Gastroesophageal sphincter (tissue), 4 donors: ENCODE results near the gene LYRM1. TPM values are rescaled to one million over a fixed set of nuclear protein-coding genes. Genes with fewer than 3 reads are reported as not detected.
A peak's percentile ranks its signal among the peaks of the same experiment; 100 is the strongest.

Experiments used
- ATAC-seq: fragments of 150-250 bp; one replicate; pipeline ENCODE4 v1.9.1; 2016; ENCODE audit warnings: mild to moderate bottlenecking, moderate library complexity
- H3K27ac ChIP-seq, 4 donors: fragments of 200-600 bp; sonication (generic) in 3 of 4; 1 replicate in 3 of 4; 2 replicates in 1 of 4; pipeline ENCODE4 v1.5.1; 2016 to 2019
- H3K27me3 ChIP-seq: fragments of 200-600 bp; sonication (generic); one replicate; pipeline ENCODE4 v1.5.1; 2019
- H3K36me3 ChIP-seq, 2 donors: fragments of 200-600 bp; sonication (generic); one replicate each; pipeline ENCODE4 v1.5.1; 2019; ENCODE audit warnings: control low read depth in 1 of 2
- H3K4me1 ChIP-seq, 3 donors: fragments of 200-600 bp; sonication (generic); 1 replicate in 2 of 3; 2 replicates in 1 of 3; pipeline ENCODE4 v1.5.1; 2016 to 2019; ENCODE audit warnings: control low read depth in 2 of 3
- H3K4me3 ChIP-seq, 2 donors: fragments of 200-600 bp; sonication (generic); one replicate each; pipeline ENCODE4 v1.5.1; 2019; ENCODE audit warnings: mild to moderate bottlenecking in 1 of 2, moderate library complexity in 1 of 2
- H3K9me3 ChIP-seq, 3 donors: fragments of 200-600 bp; sonication (generic); one replicate each; pipeline ENCODE4 v1.5.1; 2017 to 2019; ENCODE audit warnings: control low read depth in 2 of 3
- CTCF ChIP-seq, 4 experiments: fragments of 200-600 bp in 2 of 4; fragments of 450-650 bp in 2 of 4; sonication (generic) in 1 of 4; IDR thresholded peaks; one replicate each; pipeline ENCODE4 v1.5.1; 2017 to 2019; ENCODE audit warnings: antibody characterized with exemption in 4 of 4, mild to moderate bottlenecking in 2 of 4, moderate library complexity in 2 of 4
- EP300 ChIP-seq: sonication (generic); formaldehyde crosslinking; IDR thresholded peaks from one replicate; pipeline ENCODE4 v1.6.1; 2017; ENCODE audit warnings: antibody characterized with exemption, mild to moderate bottlenecking
- POLR2A ChIP-seq, 2 donors: fragments of 450-650 bp; IDR thresholded peaks; one replicate each; pipeline ENCODE4 v1.6.1; 2017; ENCODE audit warnings: antibody characterized with exemption in 2 of 2, mild to moderate bottlenecking in 2 of 2, moderate library complexity in 1 of 2
- POLR2AphosphoS5 ChIP-seq: sonication (generic); formaldehyde crosslinking; IDR thresholded peaks from one replicate; pipeline ENCODE4 v1.6.1; 2017; ENCODE audit warnings: antibody characterized with exemption
- WGBS, 2 donors: methylation state at CpG; one replicate each; pipeline ENCODE4 v1.1.5; 2018; ENCODE audit warnings: low coverage in 1 of 2; 5-methylcytosine and 5-hydroxymethylcytosine counted together
- total RNA-seq, 4 donors: library from RNA; depleted of rRNA; stranded (reverse); fragments of >200 nt; gene quantifications; one replicate each; pipeline ENCODE4 v1.1.0, GENCODE V29; 2016

LYRM1 gene
- total RNA-seq, 4 donors from 2014 or later, result 54.3 to 88.7 (median 58.7) TPM

DNA sequence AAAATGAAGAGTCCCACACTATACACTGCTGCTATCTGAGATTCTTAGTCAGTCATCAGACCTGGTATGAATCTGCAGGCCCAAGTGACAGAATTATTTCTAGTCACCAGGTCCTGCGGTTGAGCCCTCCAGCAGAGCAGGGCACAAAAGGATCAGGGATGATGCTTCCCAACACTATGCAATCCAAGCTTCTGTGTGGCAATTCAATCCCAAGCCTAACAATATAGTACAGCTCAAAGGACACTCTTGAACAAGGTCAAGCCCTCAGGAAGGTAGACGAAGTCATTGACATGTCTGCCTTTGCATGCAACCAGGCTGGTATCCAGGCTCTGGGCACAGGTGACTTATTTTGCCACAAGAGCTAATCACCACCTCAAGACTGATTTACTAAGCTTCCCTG is 6.2 kb upstream of the LYRM1 start:
- Histone ChIP-seq H3K9me3 (no peaks in the 10 kb centered on the region), H3K36me3 (peaks cover 0 to 50% of the 10 kb centered on the region in 2 donors), H3K27ac (no peak overlapping the region), H3K27me3 (no peaks in the 10 kb centered on the region), H3K4me3 (no peak overlapping the region), H3K4me1 (peaks cover 2 to 64% (median 28%) of the 10 kb centered on the region in 3 donors)
- ATAC-seq, result no peak
- WGBS, 2 donors, result 93 to 100% methylated on average over 1 to 2 of the region's 2 CpGs
- TF ChIP-seq EP300, result no peak
- TF ChIP-seq POLR2AphosphoS5, result no peak
- TF ChIP-seq POLR2A (IDR thresholded peaks at IDR 0.05), result no peak
- no peak for TF ChIP-seq CTCF (IDR thresholded peaks at IDR 0.05)

DNA sequence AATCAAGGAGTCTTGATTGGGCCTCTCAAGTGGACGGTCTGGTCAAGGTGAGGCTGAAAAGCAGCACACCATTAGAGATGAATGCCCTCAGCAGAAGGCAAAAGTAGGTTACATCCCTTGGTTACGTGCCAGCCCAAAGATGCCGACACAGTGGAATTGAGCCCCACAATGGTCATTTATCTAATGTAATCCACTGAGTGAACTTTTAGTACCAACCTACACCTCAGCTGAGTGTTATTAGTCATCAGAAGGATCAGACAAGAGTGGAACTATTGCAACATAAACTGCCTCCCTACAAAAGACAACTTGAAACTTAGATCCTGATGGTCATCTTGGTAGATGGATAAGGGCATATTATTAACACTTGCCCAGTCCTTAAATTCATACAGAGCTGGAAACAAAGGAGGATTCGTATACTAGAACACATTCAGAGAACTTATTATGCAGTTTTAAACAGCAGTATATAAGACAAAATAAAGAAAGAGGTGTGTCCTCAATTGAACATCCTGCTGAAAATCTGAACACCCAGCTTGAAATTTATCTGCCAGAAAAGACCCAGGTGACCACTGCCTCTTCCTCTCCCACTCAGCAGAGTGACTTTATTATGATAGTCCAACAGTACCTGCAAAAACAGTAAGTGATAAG is 3.2 kb upstream of the LYRM1 start:
- 85 to 87% methylated on average over 2 to 4 of the region's 4 CpGs for WGBS, 2 donors
- Histone ChIP-seq H3K27ac (peak overlapping the region in 3 of 4 donors; percentile 99), H3K9me3 (no peaks in the 10 kb centered on the region), H3K4me3 (no peak overlapping the region), H3K27me3 (no peaks in the 10 kb centered on the region), H3K4me1 (peaks cover 2 to 58% (median 28%) of the 10 kb centered on the region in 3 donors), H3K36me3 (peaks cover 0 to 47% of the 10 kb centered on the region in 2 donors)
- ATAC-seq, result no peak
- TF ChIP-seq CTCF (IDR thresholded peaks at IDR 0.05), result no peak
- TF ChIP-seq EP300, result no peak
- peak; percentile 40 for TF ChIP-seq POLR2AphosphoS5

GRCh38 chr16:20897922-20898321 is 2.6 kb upstream of the LYRM1 start:
- no peak for TF ChIP-seq POLR2A (IDR thresholded peaks at IDR 0.05)
- TF ChIP-seq POLR2AphosphoS5, result no peak
- TF ChIP-seq CTCF (IDR thresholded peaks at IDR 0.05), result no peak
- no peak for TF ChIP-seq EP300
- Histone ChIP-seq H3K4me3 (no peak overlapping the region), H3K4me1 (peaks cover 2 to 64% (median 31%) of the 10 kb centered on the region in 3 donors), H3K27ac (peak overlapping the region in 3 of 4 donors; percentile 99), H3K36me3 (peaks cover 0 to 42% of the 10 kb centered on the region in 2 donors), H3K9me3 (no peaks in the 10 kb centered on the region), H3K27me3 (no peaks in the 10 kb centered on the region)
- no peak for ATAC-seq
- 63 to 75% methylated on average over 3 of the region's 3 CpGs for WGBS, 2 donors

GRCh38 chr16:20899071-20899470 is 1.5 kb upstream of the LYRM1 start:
- H3K4me1 ChIP-seq, result peaks cover 2 to 71% (median 35%) of the 10 kb centered on the region in 3 donors
- no peak for ATAC-seq
- peak overlapping the region; percentile 85 to 99 (median 99) for H3K27ac ChIP-seq
- H3K9me3 ChIP-seq, result no peaks in the 10 kb centered on the region
- peak; percentile 67 for TF ChIP-seq POLR2AphosphoS5
- no peak for TF ChIP-seq EP300
- 3 to 11% methylated on average over 5 of the region's 5 CpGs for WGBS, 2 donors
- peaks cover 0 to 30% of the 10 kb centered on the region in 2 donors for H3K36me3 ChIP-seq
- H3K4me3 ChIP-seq, result peak overlapping the region; percentile 63 to 74
- H3K27me3 ChIP-seq, result no peaks in the 10 kb centered on the region

DNA sequence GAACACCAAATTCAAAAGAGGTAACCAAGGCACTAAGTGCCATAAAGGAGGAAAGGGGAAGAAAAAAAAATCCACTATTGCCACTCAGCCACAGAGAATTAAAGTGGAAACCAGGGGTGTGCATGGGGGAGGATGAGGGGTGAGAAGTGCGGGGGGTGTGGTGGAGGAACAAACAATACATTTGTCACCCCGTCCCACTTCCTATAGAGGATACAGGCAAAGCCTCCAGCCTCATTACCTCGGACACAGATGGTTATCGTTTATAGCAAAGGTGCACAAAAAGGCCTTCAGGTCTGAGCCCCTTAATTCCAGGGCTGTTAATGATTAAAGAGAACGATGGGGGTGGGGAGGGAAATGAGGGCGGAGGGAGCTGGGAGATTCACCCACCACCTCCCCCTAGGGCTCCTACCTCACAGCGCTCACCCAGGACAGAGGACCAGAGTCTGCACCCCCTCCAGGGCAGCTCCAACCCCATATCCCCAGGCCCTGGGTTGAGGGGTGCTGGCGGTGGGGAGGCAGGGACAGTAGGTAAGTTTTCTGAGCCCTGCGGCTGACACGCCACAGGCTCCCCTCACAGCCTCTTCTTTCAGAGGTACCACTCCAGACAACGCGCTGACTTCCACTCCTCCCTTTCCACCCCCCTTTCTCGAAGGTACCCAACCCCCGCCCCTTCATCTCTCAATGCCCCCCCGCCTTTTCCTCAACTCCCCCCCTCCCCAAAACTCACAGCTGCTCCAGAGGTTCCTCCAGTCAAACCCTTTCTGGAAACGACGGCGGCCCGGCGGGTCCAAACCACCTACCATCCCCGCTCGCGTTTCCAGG is 883 bp upstream of the LYRM1 start:
- H3K4me3 ChIP-seq, result peak overlapping the region; percentile 63 to 74
- no peaks in the 10 kb centered on the region for H3K9me3 ChIP-seq
- no peaks in the 10 kb centered on the region for H3K27me3 ChIP-seq
- TF ChIP-seq POLR2AphosphoS5 (no peak), POLR2A (IDR thresholded peaks at IDR 0.05) (no peak), CTCF (IDR thresholded peaks at IDR 0.05) (no peak), EP300 (no peak)
- peak overlapping the region; percentile 85 to 99 (median 99) for H3K27ac ChIP-seq
- 0% methylated on average over 4 to 19 of the region's 23 CpGs for WGBS, 2 donors
- ATAC-seq, result peak; percentile 0
- H3K4me1 ChIP-seq, result peaks cover 2 to 77% (median 39%) of the 10 kb centered on the region in 3 donors
- peaks cover 0 to 24% of the 10 kb centered on the region in 2 donors for H3K36me3 ChIP-seq
